GM21367 (cell line): ENCODE measurements around the gene GALNT1.

Experiments
- ATAC-seq: cut with Tn5 transposase; IDR thresholded peaks from one replicate; pipeline ENCODE4 v1.9.1; 2021; ENCODE audit not compliant: unreplicated experiment

Gene GALNT1

DNA sequence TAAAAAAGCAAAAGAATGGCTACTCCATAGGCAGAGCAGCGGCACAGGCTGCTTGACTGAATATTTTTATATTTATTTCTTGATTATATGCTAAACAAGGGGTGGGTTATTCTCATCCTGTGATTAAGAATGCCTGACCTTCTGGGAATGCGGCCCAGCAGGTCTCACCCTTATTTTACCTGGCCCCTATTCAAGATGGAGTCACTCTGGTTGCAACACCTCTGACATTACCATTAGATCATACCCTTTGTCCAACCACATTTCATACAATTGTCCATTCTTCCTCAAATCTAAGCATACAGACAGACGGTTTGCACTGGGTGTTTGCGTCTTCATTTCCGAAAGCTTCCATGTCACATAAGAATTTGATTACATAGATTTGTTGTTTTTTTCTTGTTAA, 168.2 kb downstream of the GALNT1 start:
- no peak for ATAC-seq

DNA sequence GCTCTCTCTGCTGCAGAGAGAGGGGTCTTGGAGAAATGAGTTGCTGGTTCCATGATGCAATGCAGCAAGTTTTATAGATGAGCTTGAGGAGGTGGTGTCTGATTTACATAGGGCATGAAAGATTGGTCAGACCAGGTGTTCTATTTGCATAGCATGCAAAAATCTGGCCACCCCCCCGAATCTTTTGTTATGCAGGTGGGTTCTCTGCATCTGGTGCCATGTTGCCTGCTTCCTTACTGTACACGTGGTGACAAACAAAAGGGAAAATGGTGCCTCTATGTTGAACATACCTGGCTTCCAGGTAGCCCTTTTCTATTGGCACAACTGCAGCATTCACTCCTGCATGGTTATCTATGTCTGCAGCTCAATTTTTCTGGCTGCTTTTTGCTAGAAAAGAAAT, 169.4 kb downstream of the GALNT1 start:
- ATAC-seq: no peak

- ATAC-seq: no peak
Observed at GRCh38 chr18:35753306-35753910, 171.9 kb downstream of the GALNT1 start.

DNA sequence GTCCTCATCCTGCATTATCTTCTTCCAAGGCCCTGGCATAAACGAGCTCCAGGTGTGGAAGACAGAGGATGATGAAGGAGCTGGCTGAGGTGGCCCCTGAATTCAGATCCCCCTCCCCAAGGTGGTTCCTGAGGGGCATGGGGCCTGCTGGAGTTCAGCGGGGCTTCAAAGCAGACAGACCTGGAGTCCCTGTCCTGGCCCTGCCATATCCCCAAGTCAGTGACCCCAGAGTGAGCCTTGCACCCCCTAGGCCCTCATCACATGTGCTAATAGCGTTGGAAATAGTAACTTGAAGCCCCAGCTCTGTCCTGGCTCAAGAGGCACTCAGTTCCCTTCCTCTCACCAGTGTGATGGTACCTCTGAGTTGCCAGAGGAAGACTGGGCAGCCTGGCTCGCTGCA, 172.9 kb downstream of the GALNT1 start:
- ATAC-seq: no peak

GRCh38 chr18:35755369-35755768, 173.8 kb downstream of the GALNT1 start:
- ATAC-seq: no peak

GRCh38 chr18:35756506-35757117, 175.1 kb downstream of the GALNT1 start:
- no peak for ATAC-seq
